HTERT RPE-1 (cell line): ENCODE data around the gene KRTAP7-1.

Source experiments
- in situ Hi-C: fragments of 300-500 bp; cut with MboI; formaldehyde crosslinking; loops from 4 replicates; pipeline ENCODE4 v1.14.3; 2020; ENCODE audit warnings: low sequenced_read_pairs

Gene KRTAP7-1, protein sequence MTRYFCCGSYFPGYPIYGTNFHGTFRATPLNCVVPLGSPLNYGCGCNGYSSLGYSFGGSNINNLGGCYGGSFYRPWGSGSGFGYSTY

DNA sequence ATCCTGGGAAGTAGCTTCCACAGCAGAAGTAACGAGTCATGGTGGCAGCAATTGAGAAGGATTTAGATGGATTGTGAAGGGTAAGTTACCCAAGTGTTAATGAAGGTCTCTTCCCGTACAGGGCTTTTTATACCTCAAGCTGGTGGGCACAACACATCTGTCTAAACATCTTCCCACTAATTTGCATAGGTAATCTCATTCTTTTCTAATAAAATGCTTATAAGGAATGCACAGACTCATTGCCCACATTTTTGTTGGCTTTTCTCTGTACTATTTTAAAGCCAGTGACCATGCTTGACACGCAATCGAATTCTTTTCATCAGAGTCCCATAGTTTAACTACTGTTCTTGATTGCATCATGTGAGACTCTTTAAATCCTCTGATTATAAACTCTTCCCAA lies at the start of gene KRTAP7-1:
TSS of gene KRTAP7-1 (minus strand) at position 101 of the 400 bp plus-strand sequence. CDS start at position 40, 61 bp downstream.
- in situ Hi-C loops: no loop called here

DNA sequence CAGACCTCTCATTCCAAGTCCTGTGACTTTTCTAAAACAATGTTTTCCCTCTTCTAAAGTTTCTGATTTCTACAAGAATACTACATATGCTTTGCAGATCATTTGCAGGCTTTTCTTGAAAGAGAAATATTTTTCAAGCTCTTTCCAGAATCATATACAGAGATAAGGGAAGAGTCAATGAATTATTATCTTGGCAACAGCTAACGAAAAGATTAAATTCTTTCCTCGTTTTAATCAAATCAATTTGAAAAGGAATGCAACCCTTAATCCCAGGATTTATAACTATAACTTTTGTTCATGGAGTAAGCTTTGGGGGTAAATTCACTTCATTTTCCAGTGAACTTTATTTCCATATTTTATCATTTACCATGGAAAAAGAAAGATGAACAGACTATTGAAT lies 45.0 kb upstream of the KRTAP7-1 start:
- in situ Hi-C loops: no loop called here

DNA sequence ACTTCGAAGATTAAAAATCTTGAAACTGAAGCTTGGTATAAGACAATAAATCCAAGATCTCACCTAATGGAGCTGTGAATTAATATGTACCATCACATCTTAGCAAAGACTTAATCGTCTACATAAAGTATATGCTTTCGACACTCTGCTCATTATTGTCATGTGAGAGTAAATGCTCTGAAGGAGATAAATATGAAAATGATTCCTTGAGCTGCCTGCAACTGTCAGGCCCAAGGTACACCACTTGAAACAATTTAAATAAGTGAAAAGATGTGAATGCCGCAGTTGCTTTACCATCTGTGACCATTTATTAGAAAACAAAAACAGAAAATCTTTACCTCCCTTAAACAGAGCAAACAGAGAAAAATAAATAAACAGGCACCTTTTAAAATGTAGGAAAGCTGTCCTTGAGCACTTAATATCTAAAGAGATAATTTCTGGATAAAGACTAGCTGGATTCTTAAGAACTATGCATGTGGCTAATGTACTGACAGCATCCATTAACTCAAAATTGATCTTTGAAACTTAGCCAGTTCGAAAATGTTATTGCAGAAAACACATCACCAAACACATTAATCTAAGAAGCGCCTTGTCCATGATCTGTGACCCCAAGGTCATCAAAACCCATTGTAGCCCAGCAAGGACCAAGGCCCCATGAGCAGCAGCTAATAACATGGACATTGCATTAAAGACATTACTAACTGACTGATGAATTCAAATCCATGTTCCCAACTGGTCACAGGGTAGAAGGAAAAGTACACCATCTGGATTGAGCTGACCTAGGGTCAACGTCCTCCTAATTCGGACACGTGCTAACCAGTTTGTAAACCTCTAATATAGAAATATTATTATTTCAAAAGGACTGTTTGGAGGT lies 18.3 kb upstream of the KRTAP7-1 start:
- in situ Hi-C loops: no loop called here

DNA sequence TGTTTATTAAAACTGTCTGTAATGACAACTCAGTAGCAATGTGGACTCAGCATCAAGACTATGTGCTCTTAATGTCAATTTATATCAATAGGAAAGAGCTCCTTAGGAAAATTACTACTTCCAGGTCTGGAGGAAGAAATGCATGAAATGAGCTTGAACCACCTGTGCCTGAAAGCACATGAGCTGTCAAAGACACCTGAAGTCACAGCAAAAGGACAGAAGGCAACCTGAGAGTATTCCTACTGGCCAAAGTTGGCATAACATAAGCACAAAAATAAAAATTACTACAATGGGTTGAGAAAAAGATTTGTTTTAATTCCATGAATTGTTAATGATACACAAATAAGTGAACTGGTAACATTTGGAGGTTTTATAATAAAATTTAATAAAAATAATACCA lies 13.4 kb upstream of the KRTAP7-1 start:
- in situ Hi-C loops: no loop called here

DNA sequence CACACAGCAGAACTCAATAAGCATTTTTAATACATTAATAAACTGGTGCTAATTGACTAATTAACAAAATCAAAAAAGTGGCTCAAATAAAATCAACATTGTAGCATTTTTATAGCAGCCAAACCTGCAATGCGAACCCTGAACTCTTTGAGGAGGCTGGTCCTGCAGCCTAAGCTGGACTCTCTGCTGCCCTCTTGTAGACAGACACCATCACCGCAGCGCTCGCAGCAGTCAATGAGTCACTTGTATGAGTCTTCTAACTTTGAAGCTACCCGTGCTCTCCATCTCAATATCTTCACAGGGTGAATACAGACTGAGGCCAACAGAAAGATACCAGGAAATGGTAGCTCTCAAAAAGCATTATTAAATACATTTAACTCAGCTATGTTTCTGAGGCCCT lies 9.7 kb upstream of the KRTAP7-1 start:
- in situ Hi-C loops: no loop called here

DNA sequence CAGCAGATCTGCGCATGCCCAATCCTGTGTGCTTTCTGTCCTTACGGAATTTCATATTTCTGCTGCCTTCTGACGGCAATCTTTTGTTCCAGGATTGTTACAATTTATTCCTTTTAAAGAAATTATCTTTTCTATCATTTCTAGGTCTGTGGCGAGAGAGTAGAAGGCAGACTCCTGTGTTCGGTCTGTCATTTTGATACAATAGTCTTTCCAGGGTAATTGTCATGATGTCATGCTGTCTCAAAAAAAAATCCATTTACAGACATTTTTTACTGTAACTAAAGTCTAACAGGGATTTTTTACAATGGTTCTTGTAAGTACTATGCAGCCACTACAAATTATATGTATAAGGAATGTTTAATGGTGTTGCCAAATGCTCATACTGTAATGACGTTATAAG lies 9.0 kb upstream of the KRTAP7-1 start:
- in situ Hi-C loops: no loop called here

DNA sequence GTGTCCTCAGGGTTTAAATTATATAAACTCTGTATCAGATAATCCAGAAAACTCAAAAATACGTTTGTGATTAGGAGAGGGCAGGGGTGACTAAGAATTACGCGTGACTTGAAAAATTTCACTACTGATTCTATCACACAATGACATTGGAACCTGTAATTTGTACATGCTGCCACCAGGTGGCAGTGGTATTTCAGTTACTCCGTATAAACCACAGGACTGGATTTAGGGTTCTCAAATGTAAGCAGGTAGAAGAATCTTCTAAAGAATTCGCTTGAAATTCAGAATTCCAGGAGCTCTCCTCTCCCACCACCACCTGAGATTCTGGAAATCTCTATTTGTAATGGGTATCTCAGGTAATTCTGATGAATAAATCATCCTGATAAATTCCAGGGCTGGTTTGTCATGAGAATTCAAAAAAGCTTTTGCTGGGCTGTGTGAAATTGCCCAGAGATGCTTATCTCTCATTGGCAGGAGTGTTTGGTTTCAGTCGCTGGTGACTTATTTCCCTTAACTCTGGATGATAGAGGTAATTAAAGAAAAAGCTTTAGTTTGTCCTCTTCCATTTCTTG lies 1.7 kb upstream of the KRTAP7-1 start:
- in situ Hi-C loops: no loop called here

DNA sequence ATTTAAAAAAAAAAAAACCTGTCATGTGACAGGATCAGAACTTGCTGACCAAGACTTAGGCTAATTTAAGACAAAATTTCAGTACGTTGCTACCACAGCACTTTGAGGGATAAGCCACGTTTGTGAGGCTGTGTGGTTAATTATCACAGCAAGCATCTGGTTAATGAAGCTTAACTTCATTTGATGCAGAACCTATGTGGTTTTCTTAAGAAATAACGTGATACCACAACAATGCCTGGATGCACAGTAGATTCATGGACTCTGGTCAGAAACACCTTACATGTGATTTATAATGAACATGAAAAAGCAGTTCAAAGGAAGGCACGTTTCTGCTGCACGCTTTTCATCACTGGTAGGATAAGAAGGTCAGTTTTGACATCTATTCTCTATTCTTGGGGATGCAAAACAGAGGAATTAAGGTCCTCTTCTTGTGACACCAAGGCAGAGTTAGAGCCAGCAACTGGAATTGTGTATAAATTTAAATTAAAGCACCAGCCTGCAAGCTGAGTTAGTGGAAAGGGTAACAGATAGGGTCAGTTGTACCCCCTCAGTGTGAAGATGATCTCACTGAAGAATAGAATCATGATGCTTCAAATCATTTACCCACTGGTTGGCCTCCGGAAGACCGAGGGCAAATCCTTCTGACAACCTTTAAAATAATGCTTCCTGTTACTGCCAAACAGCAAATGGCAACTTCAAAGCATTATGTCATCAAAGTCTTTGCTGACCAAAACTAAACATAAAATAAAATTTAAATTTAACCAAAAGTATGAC lies 10.5 kb downstream of the KRTAP7-1 start:
- in situ Hi-C loops: no loop called here

DNA sequence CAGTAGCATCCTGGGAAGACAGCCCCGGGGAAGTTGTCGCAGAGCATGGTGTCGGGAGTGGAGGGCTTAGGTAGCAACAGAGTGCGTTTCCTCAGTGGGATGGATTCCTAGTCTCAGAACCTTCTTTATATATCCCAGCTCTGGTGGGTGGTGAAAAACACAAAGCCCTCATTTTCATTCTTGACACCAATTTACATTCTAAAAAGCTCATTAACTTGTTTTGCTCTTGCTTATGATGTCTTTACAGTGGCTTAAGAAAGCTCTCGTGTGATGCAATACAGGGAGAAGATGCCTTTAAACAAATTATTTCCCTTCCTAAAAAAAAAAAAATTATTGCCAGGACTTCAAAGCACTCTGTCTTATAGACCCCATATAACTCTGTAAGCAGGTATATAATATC lies 16.4 kb downstream of the KRTAP7-1 start, which contains the start of gene KRTAP8-1:
TSS of gene KRTAP8-1 (minus strand) at position 101 of the 400 bp plus-strand sequence. CDS start at position 47, 54 bp downstream.
- in situ Hi-C loops: no loop called here

DNA sequence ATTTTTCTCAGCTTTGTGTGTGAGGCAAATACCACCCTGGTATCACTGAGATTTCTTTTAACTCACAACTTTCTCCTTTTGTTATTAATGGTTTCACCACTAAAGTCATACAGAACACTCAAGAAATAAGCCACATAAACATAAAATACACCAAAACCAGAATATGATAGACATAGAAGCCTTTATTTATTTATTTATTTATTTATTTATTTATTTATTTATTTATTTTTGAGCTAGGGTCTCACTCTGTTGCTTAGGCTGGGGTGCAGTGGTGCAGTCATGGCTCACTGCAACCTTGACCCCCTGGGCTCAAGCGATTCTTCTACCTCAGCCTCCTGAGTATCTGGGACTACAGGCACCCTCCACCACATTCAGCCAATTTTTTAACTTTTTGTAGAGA lies 29.0 kb downstream of the KRTAP7-1 start:
- in situ Hi-C loops: no loop called here

DNA sequence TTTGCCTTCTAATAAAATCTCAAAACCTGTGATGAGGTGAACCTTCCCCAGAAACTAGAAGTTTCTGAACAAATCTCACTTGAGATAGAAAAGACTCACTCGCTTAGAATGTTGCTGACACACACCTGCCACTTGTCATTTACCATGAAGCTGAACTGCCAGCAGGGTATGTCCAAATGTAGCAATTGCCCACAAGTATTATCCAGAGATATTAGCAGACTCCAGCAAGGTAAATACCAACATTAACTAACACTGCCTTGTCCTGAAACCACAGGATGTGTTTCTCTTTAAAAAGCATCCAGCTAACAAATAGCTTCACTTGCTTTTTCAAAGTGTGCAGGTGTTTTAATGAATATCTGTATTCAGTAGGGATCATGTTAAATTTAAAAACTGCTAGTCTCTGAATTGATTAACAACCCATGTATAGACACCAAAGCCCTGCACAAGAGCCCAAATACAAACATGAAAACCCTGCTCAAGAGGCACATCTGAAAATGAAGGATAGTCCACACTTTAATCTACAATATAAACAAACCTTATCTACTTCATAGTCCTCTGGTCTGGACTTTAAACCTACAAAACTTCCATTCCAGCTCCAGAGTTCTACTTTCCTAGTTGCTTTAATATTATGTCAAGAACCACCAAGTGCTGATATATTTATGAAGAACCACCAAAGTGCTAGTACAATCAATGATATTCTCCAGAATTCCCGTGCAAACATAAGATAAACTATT lies 35.8 kb downstream of the KRTAP7-1 start:
- in situ Hi-C loops: no loop called here

DNA sequence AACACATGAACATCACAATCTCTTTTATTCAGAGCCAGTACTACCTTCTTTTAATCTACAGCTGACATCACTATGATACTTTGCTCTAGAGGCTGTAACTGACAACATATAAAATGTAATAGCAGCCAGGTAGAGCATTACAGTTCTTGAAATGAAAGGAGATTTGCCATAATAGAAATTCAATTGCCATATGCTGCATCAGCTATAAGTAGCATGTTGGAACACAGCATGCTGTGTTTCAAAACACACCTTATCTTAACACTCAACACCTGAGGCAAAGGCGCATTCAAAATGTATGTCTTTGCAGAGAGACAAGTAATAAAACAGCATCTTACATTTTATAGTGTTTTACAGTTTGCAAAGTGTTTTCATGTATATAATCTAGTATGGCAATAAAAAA lies 50.3 kb downstream of the KRTAP7-1 start:
- in situ Hi-C loops: no loop called here
